Measurements from ENCODE around the gene KRT77.
"Not testable (repeated sequence)": the region's sequence is repeated elsewhere in the genome, so short reads cannot be mapped to it uniquely, and the experiment has no call there.

Gene KRT77

GRCh38 chr12:52721838-52722470 is 18.6 kb upstream of the KRT77 start:
- no peak for DNase-seq

DNA sequence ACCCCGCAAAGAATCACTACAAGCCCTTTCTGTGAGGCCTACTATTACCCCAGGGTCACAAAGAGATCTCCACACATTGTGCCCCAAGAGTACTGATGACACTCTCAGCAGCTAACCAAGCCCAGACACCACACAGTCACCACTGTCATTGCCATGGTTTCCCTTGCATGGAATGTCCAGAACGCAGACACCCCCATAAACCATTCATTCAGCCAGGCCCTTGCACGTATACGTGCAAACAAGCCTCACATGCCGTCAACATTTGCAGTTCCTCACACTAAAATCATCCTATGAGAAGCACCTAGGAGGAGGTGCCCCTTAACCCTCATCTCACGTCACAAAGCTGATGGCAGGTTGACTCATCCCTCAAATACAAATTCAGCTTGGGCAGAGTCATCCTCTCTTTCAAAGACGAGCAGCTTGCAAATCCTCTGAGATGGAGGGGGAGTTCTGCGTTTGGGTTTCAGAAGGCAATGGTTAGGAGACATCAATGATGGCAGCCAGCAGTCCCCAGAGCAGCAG is 17.1 kb upstream of the KRT77 start:
- DNase-seq = no peak

GRCh38 chr12:52716061-52716460 is 12.7 kb upstream of the KRT77 start:
- DNase-seq = no peak

- DNase-seq = peak; percentile 84
Observed at GRCh38 chr12:52715416-52715815, 12.1 kb upstream of the KRT77 start.

GRCh38 chr12:52714887-52715281 is 11.6 kb upstream of the KRT77 start:
- no peak for DNase-seq

DNA sequence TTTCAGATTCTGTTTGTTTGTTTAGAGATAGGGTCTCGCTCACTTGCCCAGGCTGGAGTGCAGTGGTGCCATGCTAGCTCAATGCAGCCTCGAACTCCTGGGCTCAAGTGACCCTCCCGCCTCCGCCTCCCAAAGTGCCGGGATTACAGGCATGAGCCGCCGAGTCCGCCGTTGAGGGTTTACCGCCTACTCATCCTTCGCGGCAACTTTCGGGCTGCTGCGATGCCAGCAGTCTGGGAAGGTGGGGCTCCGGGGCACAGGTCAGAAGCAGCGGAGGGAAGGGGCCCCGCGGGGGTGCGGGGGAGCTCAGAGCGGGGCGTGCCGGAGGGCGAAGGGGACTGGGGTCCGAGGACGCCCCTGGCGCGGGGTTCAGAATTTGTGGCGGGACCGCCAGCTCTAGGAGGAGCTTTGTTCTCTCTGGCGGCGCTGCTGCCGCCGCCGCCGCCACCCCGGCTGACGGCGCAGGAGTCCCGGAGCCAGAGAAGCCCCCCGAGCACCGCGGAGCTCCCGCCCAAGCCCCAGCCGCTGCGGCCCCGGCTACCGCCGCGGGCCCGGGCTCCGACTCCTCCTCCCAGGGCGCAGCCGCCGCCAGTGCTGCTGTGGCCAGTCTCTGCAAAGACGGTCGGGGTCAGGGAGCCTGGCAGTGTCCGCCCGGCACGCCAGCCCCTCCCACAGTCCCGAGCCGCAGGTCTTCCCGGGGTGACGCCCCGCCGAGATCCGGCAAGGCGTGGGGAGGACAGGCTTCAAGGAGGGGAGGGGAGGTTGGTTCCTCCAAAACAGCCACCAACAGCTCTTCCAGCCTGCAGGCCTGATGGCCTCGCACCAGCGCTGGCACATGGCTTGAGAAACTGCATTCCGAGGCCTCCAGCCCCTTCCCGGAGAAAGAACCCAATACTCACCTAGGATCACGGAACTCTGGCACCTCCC is 10.9 kb upstream of the KRT77 start:
- DNase-seq = no peak

GRCh38 chr12:52712122-52712521 is 8.8 kb upstream of the KRT77 start:
- not testable (repeated sequence) for DNase-seq

DNA sequence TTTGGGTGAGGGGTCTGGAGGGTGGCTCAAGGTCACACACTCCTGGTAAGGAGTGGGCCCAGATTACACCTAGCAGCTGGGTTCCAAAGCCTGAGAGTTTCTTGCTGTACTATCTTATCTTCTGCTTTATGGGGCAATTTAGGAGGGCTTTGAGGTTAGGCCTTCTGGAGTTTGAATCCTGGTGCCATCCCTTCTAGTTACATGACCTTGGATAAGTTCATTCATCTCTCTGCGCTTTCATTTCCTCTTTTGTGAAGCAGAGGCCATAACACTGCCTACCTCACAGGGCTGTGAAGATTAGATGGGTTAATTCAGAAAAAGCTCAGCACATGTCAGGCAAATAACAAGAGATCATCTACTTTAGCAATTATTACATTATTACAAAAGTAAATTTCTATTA is 7.4 kb upstream of the KRT77 start:
- no peak for DNase-seq

DNA sequence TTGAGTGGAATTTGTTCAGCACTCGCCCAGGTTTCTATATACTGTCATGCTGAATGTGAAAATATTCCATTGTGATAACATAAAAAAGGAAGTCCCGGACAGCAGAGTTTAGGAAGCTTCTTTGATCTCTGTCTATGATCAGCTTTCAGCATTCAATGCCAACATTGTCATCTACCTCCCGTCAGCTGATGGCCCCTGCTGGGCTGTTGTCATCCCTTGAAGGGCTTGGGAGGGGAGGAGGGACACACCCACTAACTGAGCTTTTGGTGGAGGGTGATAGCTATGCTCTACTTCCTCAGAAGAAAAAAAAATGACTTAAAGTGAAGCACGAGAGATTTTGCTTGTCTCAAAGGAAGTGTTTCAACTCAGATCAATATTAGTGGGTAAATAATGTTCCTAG is 4.7 kb upstream of the KRT77 start:
- DNase-seq = no peak

DNA sequence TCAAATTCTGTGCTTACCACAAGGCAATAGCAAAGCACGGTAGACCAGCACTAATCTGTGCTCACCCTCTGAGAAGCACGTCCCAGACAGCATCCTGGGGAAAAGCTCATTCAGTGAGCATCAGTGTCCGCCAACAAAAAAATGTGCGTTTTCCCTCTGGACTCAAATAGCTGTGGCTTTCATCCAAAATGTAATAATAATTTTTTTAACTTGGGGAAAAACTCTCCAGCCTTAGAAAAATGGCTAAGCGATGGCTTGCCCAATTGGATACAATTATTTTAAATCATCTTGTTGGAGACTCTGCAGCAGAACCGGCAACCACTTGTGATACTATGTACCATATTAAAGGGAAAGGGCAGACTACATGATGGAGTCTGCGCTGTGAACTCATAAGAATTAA is 1.1 kb upstream of the KRT77 start:
- no peak for DNase-seq

DNA sequence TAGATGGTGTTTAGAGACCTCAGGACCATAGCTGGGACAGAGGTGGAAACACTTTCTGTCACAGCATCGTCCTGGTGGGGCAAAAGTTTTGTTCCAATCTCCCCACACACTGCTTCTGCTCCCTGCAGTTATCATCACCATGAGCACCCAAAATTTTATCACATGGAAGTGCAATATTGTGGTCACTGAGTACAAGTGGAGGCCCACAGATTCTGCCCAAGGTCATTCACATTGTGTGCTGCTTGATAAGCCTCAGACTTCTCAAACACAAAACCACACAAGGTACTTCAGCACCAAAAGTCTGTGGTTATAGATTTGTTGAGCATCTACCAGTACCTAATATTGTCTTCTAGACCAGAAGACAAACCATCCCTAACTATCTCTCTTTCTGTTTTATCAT is 554 bp upstream of the KRT77 start:
- DNase-seq = no peak

DNA sequence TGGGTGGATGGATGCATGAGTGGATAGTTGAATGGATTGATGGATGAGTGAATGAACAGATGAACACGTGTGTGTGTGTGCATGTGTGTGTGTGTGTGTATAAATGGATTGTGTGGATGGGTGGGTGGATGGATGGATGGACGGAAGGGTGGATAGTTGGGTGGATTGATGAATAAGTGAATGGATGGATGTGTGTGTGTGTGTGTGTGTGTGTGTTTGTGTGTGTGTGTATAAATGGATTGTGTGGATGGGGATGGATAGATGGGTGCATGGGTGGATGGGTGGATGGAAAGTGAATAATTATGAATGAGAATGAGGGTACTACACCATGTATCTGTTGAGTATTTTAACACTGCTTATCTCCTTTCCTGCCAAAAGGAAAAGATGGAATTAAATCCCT is 986 bp downstream of the KRT77 start:
- no peak for DNase-seq

GRCh38 chr12:52701281-52701680 is 2.0 kb downstream of the KRT77 start:
- no peak for DNase-seq

- no peak for DNase-seq
Observed at GRCh38 chr12:52699960-52700359, 3.4 kb downstream of the KRT77 start.

GRCh38 chr12:52699373-52699772 is 4.0 kb downstream of the KRT77 start:
- no peak for DNase-seq

- DNase-seq = no peak
Observed at GRCh38 chr12:52698651-52699340, 4.5 kb downstream of the KRT77 start.

DNA sequence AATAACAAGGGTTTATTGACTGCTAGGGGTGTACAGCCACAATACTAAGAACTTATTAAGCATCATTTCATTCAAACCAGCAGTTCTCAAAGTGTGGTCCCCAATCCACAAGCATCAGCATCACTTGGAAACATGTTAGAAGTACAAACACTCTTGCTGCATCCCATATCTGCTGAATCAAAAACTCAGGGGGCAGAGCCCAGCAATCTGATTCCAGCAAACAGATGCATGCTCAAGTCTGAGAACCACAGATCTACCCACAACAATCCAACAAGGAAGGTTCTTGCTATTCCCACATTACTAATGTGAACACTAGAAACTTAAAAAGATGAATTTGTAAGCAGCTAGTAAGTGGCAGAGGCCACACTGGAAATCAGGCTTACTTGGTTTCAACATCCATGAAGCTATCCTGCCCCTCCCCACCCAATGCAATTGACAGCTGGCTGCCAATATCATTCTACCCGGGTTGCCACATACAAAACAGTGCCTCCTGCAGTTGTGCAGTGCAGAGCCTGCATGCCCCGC is 6.2 kb downstream of the KRT77 start:
- DNase-seq = no peak

GRCh38 chr12:52696588-52696987 is 6.7 kb downstream of the KRT77 start:
- no peak for DNase-seq

DNA sequence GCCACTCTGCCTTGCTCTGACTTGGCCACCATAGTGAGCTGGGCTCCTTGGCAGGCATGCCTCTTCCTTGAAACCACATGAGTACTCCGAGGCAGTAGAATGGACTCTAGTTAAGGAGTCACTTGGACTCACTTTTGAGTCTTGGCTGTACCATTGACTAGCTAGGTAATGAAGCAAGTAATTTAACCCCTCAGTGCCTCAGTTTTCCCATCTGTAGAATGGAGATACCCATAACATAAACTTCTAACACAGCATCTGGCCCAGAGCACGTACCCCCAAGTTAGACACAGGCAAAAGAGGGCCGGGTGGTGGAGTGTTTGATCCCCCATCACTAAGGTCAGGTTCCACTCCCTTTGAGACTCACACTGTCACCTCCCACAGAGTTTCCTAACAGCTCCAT is 8.3 kb downstream of the KRT77 start:
- no peak for DNase-seq

DNA sequence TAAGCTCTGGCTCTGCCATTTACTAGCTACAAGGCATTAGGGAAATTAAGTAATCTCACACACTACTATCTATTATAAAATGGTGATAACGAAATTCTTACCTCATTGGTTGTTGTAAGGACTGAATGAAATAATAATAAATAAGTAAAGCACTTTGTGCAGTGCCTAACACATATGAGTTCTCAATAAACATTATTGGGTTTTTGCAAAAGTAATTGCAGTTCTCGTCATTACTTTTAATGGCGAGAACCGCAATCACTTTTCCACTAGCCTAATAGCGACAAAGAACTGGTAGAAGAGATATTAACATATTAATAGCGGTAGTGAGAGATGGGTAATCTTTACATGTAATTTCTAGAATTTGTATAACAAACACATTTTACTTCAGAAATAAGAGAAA is 9.2 kb downstream of the KRT77 start:
- DNase-seq = no peak

GRCh38 chr12:52693261-52693660 is 10.1 kb downstream of the KRT77 start:
- DNase-seq = no peak

GRCh38 chr12:52692254-52692653 is 11.1 kb downstream of the KRT77 start:
- DNase-seq = peak; percentile 63

DNA sequence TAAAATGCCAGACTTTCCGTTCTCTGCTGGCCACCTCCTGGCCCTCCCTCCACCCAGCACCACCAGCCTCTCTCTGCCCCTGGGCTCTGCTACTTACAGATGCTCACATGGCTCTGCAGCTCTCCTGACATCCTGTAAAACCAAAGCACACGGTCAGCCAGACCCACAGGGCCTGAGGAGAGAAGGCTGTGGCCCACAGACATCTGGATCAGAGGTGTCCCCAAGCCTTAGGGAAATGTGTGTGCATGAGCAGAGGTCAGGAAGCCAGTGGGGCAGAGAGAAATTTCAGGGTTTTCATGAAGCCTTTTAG is 11.5 kb downstream of the KRT77 start:
- DNase-seq = no peak
